Suprapubic skin (tissue), 3 donors: ENCODE data around the gene ZNF630.

Source experiments
- CTCF ChIP-seq, 2 donors: fragments of 200-600 bp in 1 of 2; fragments of 450-650 bp in 1 of 2; sonication (generic) in 1 of 2; IDR thresholded peaks; one replicate each; pipeline ENCODE4 v1.5.1; 2016 to 2019; ENCODE audit warnings: antibody characterized with exemption in 2 of 2, mild to moderate bottlenecking in 1 of 2, moderate library complexity in 1 of 2
- EP300 ChIP-seq: sonication (generic); formaldehyde crosslinking; IDR thresholded peaks from one replicate; pipeline ENCODE4 v1.6.1; 2017; ENCODE audit warnings: antibody characterized with exemption
- POLR2A ChIP-seq, 2 donors: fragments of 450-650 bp; IDR thresholded peaks; one replicate each; pipeline ENCODE4 v1.6.1; 2017; ENCODE audit warnings: antibody characterized with exemption in 2 of 2, mild to moderate bottlenecking in 2 of 2, moderate library complexity in 2 of 2

- TF ChIP-seq CTCF (IDR thresholded peaks at IDR 0.05) = no peak
- no peak for TF ChIP-seq POLR2A (IDR thresholded peaks at IDR 0.05)
- no peak for TF ChIP-seq EP300
These were observed 43.3 kb downstream of the ZNF630 start for GRCh38 chrX:48028091-48028490.
